Peyer's patch (tissue), 4 donors: ENCODE results near the gene PDE8B. TPM values are rescaled to one million over a fixed set of nuclear protein-coding genes. Genes with fewer than 3 reads are reported as not detected.

Experiments
- DNase-seq, 3 donors: peaks; one replicate each; pipeline ENCODE4 v3.0.0-alpha.2; 2017 to 2019
- H3K27ac ChIP-seq, 4 donors: fragments of 200-600 bp; sonication (generic); one replicate each; pipeline ENCODE4 v1.5.1; 2016 to 2019
- H3K27me3 ChIP-seq, 2 donors: fragments of 200-600 bp; sonication (generic); one replicate each; pipeline ENCODE4 v1.5.1; 2019
- H3K36me3 ChIP-seq, 3 donors: fragments of 200-600 bp; sonication (generic); one replicate each; pipeline ENCODE4 v1.5.1; 2016 to 2019
- H3K4me1 ChIP-seq, 4 donors: fragments of 200-600 bp; sonication (generic); one replicate each; pipeline ENCODE4 v1.5.1; 2016 to 2019
- H3K4me3 ChIP-seq, 4 donors: fragments of 200-600 bp; sonication (generic); 1 replicate in 3 of 4; 2 replicates in 1 of 4; pipeline ENCODE4 v1.5.1; 2016 to 2019; ENCODE audit warnings: mild to moderate bottlenecking in 1 of 4
- H3K9me3 ChIP-seq, 4 donors: fragments of 200-600 bp; sonication (generic); one replicate each; pipeline ENCODE4 v1.5.1; 2016 to 2019; ENCODE audit warnings: mild to moderate bottlenecking in 1 of 4
- CTCF ChIP-seq, 6 experiments: fragments of 450-650 bp in 4 of 6; fragments of 200-600 bp in 2 of 6; sonication (generic) in 1 of 6; IDR thresholded peaks; one replicate each; pipeline ENCODE4 v1.5.1; 2017 to 2019; ENCODE audit warnings: antibody characterized with exemption in 6 of 6, mild to moderate bottlenecking in 3 of 6, moderate library complexity in 1 of 6
- POLR2A ChIP-seq, 2 donors: fragments of 450-650 bp; IDR thresholded peaks; one replicate each; pipeline ENCODE4 v1.5.1; 2017; ENCODE audit warnings: antibody characterized with exemption in 2 of 2, mild to moderate bottlenecking in 2 of 2, moderate library complexity in 2 of 2
- total RNA-seq, 4 donors: library from RNA; depleted of rRNA; stranded (reverse); fragments of >200 nt; gene quantifications; one replicate each; pipeline ENCODE4 v1.1.0, GENCODE V29; 2016

PDE8B gene
- total RNA-seq, 4 donors from 2014 or later: 0.94 to 3.1 (median 1.9) TPM

- Histone ChIP-seq H3K27me3 (no peaks in the 10 kb centered on the region), H3K4me1 (no peaks in the 10 kb centered on the region), H3K9me3 (no peaks in the 10 kb centered on the region), H3K4me3 (no peak overlapping the region), H3K36me3 (no peaks in the 10 kb centered on the region), H3K27ac (no peak overlapping the region)
- no peak for DNase-seq
- TF ChIP-seq POLR2A (IDR thresholded peaks at IDR 0.05): no peak
- no peak for TF ChIP-seq CTCF (IDR thresholded peaks at IDR 0.05)
Observed at GRCh38 chr5:77295863-77296378, 85.4 kb downstream of the PDE8B start.

DNA sequence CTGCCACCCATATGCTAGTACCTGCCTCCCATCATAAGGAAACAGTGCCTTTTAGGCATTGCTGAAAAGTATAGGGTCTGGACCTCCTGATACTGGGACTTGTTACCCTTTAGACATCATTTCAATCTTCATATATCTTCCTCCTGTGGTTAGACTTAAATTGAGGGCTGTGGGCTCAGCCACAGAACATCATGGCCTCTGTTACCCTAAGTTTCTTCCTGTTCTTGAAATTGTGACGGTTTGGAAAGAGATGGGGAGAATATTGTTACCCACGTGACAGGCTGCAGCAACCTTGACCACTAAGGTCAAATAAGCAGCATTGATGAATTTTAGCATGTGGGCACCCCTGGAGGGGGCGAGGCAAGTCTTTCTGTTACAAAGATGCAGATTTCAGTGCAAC, 87.7 kb downstream of the PDE8B start:
- no peak for TF ChIP-seq CTCF (IDR thresholded peaks at IDR 0.05)
- no peak for TF ChIP-seq POLR2A (IDR thresholded peaks at IDR 0.05)
- Histone ChIP-seq H3K27me3 (no peaks in the 10 kb centered on the region), H3K4me1 (peaks cover 0 to 6% (median 0%) of the 10 kb centered on the region in 4 donors), H3K36me3 (no peaks in the 10 kb centered on the region), H3K9me3 (no peaks in the 10 kb centered on the region), H3K27ac (no peak overlapping the region), H3K4me3 (no peak overlapping the region)
- DNase-seq: no peak

DNA sequence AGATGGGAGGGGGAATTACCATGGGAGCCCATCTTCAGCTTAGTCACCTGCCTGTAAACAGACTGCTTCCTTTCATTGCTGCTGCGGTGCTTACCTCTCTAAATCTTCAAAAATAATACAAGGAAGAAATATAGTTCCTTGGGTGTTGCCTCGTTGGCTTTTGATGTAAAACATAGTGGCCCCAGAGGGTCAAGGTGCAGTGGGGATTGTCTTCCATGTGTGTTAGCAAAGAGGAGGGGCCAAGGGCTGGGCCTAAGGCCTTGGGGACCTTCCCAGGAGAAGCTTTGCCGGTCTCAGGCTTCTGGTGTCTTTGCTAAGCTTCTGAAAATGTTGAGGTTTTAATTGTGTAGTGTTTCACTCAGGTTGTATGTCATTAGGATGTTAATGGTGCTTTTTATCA, 90.0 kb downstream of the PDE8B start:
- H3K27ac ChIP-seq: no peak overlapping the region
- DNase-seq: no peak
- no peaks in the 10 kb centered on the region for H3K27me3 ChIP-seq
- no peaks in the 10 kb centered on the region for H3K36me3 ChIP-seq
- H3K9me3 ChIP-seq: no peaks in the 10 kb centered on the region
- no peak for TF ChIP-seq CTCF (IDR thresholded peaks at IDR 0.05)
- TF ChIP-seq POLR2A (IDR thresholded peaks at IDR 0.05): no peak
- H3K4me1 ChIP-seq: peaks cover 0 to 6% (median 0%) of the 10 kb centered on the region in 4 donors
- H3K4me3 ChIP-seq: no peak overlapping the region

DNA sequence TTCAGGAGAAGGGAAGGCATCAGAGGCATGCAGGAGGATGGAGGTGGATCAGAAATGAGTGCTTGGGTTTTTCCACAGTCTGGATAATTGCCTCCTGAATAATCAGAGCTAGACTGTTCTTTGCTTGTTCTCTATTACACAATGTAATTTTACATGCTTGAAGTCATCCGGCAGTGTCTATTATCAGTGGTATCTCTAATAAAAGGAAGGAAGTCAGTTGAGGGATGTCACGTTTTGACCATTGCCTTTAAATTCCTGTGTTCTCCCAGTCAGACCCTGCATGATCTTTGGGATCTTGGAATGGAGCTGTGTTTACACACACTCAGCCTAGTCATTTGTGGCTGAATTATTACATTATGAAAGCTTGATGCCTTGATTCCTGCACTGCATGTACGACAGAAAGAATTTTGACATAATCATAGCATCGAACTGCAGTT, 91.0 kb downstream of the PDE8B start:
- Histone ChIP-seq H3K27ac (no peak overlapping the region), H3K27me3 (no peaks in the 10 kb centered on the region), H3K4me1 (peaks cover 0 to 6% (median 0%) of the 10 kb centered on the region in 4 donors), H3K4me3 (no peak overlapping the region), H3K36me3 (no peaks in the 10 kb centered on the region), H3K9me3 (no peaks in the 10 kb centered on the region)
- no peak for DNase-seq
- TF ChIP-seq CTCF (IDR thresholded peaks at IDR 0.05): no peak
- no peak for TF ChIP-seq POLR2A (IDR thresholded peaks at IDR 0.05)

DNA sequence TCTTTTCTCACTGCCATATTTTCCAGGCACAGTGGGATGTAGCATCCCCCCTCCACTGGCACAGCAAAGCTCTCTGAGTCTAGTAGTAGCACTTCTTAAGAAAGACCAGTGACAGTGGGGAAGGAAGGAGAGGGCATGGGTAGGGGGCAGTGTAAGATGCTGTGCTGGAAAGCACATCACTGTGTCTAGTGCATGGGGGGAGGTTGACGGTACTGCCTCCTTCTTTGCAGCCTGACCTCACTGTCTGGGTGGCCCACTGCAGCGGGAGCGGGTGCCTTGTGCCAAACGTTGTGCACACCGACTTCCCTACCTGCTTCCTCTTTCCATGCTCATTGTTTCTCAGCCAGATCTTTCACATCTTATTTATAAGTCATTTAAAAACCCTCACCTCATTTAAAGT, 91.8 kb downstream of the PDE8B start:
- no peak for DNase-seq
- no peaks in the 10 kb centered on the region for H3K36me3 ChIP-seq
- H3K27me3 ChIP-seq: no peaks in the 10 kb centered on the region
- TF ChIP-seq POLR2A (IDR thresholded peaks at IDR 0.05) (no peak), CTCF (IDR thresholded peaks at IDR 0.05) (no peak)
- no peaks in the 10 kb centered on the region for H3K9me3 ChIP-seq
- H3K4me3 ChIP-seq: no peak overlapping the region
- H3K4me1 ChIP-seq: peaks cover 0 to 6% (median 0%) of the 10 kb centered on the region in 4 donors
- no peak overlapping the region for H3K27ac ChIP-seq

GRCh38 chr5:77302653-77303052, 92.2 kb downstream of the PDE8B start:
- peaks cover 0 to 6% (median 0%) of the 10 kb centered on the region in 4 donors for H3K4me1 ChIP-seq
- H3K27ac ChIP-seq: no peak overlapping the region
- H3K9me3 ChIP-seq: no peaks in the 10 kb centered on the region
- H3K4me3 ChIP-seq: no peak overlapping the region
- TF ChIP-seq CTCF (IDR thresholded peaks at IDR 0.05) (no peak), POLR2A (IDR thresholded peaks at IDR 0.05) (no peak)
- H3K27me3 ChIP-seq: no peaks in the 10 kb centered on the region
- H3K36me3 ChIP-seq: no peaks in the 10 kb centered on the region
- DNase-seq: no peak
